PC-3 (cell line): ENCODE results near the gene DRD5. TPM values are rescaled to one million over a fixed set of nuclear protein-coding genes. Genes with fewer than 3 reads are reported as not detected.

Experiments used
- ATAC-seq: fragments of 200-7000 bp; cut with Tn5 transposase; 2 replicates; pipeline ENCODE4 v1.9.1; 2020; ENCODE audit warnings: mild to moderate bottlenecking, moderate library complexity
- BruUV-seq: library from RNA; stranded (reverse); fragments of 400-500 nt; replicated peaks from 2 replicates; lab custom pipeline; 2021; lab: Mats Ljungman, UMichigan
- CTCF ChIA-PET: fragments of 300-600 bp; sonication (Branson Sonifier 250); formaldehyde crosslinking; loops from one replicate; lab custom pipeline; 2022; ENCODE audit warnings: antibody characterized with exemption; lab: Charles Lee
- POLR2A ChIA-PET: fragments of 300-600 bp; sonication (Branson Sonifier 250); formaldehyde crosslinking; loops from one replicate; lab custom pipeline; 2022; ENCODE audit warnings: antibody characterized with exemption; ENCODE audit not compliant: unreplicated experiment; lab: Charles Lee
- DNase-seq: peaks from one replicate; pipeline ENCODE4 v3.0.0-alpha.2; 2015
- H2AFZ ChIP-seq: fragments of 300-600 bp; sonication (generic); 2 replicates; pipeline ENCODE4 v1.6.0; 2016; ENCODE audit warnings: antibody characterized with exemption, low read length
- H3F3A ChIP-seq: fragments of 300-600 bp; sonication (generic); one replicate; pipeline ENCODE4 v1.6.0; 2017; ENCODE audit warnings: antibody characterized with exemption, low read length, control low read depth, mild to moderate bottlenecking; ENCODE audit not compliant: unreplicated experiment
- H3K27ac ChIP-seq: fragments of 300-600 bp; sonication (generic); 2 replicates; pipeline ENCODE4 v1.5.1; 2016; ENCODE audit warnings: mild to moderate bottlenecking, low read length
- H3K27me3 ChIP-seq: fragments of 300-600 bp; sonication (generic); 2 replicates; pipeline ENCODE4 v1.6.1; 2016; ENCODE audit warnings: low read length, mixed read lengths
- H3K36me3 ChIP-seq: fragments of 300-600 bp; sonication (generic); 2 replicates; pipeline ENCODE4 v1.6.1; 2016; ENCODE audit warnings: low read depth, mixed run types, low read length, mixed read lengths
- H3K4me1 ChIP-seq: fragments of 300-600 bp; sonication (generic); 2 replicates; pipeline ENCODE4 v1.5.1; 2016; ENCODE audit warnings: low read length; ENCODE audit not compliant: insufficient read depth
- H3K4me2 ChIP-seq: fragments of 300-600 bp; sonication (generic); 2 replicates; pipeline ENCODE4 v1.6.0; 2016; ENCODE audit warnings: low read length
- H3K4me3 ChIP-seq: fragments of 300-600 bp; sonication (generic); 2 replicates; pipeline ENCODE4 v1.5.1; 2016; ENCODE audit warnings: mild to moderate bottlenecking, low read length, mixed read lengths
- H3K79me2 ChIP-seq: fragments of 300-600 bp; sonication (generic); 2 replicates; pipeline ENCODE4 v1.6.1; 2017; ENCODE audit warnings: low read length, mixed read lengths
- H3K9ac ChIP-seq: fragments of 300-600 bp; sonication (generic); 2 replicates; pipeline ENCODE4 v1.6.0; 2016; ENCODE audit warnings: mild to moderate bottlenecking, low read length
- H3K9me2 ChIP-seq: fragments of 300-600 bp; sonication (generic); replicated peaks from 2 replicates; pipeline ENCODE4 v1.6.1; 2016; ENCODE audit warnings: mixed run types, low read length, mixed read lengths
- H3K9me3 ChIP-seq: fragments of 300-600 bp; sonication (generic); 2 replicates; pipeline ENCODE4 v1.6.1; 2016; ENCODE audit warnings: low read length, mixed read lengths
- H4K20me1 ChIP-seq: fragments of 300-600 bp; sonication (generic); 2 replicates; pipeline ENCODE4 v1.6.1; 2016; ENCODE audit warnings: low read length, mixed read lengths
- EZH2 ChIP-seq: fragments of 300-600 bp; sonication (generic); IDR thresholded peaks from one replicate; pipeline ENCODE4 v1.6.1; 2017; ENCODE audit warnings: antibody characterized with exemption, mild to moderate bottlenecking, low read length; ENCODE audit not compliant: unreplicated experiment
- EZH2phosphoT487 ChIP-seq: fragments of 300-600 bp; sonication (generic); IDR thresholded peaks from 2 replicates; pipeline ENCODE4 v1.6.1; 2018; ENCODE audit warnings: mild to moderate bottlenecking, antibody characterized with exemption, low read length, borderline replicate concordance
- intact Hi-C: fragments of 100-400 bp; cut with micrococcal nuclease; formaldehyde crosslinking; loops from 2 replicates; pipeline ENCODE4 v1.9.0; 2023
- total RNA-seq: library from RNA; depleted of rRNA; stranded (reverse); fragments of >200 nt; gene quantifications from 2 replicates; pipeline ENCODE4 v1.2.3, GENCODE V29; 2014
- TF ChIP-seq, protein P1 (sequence below): fragments of 300-600 bp; sonication (generic); conservative IDR thresholded peaks from 2 replicates; pipeline ENCODE4 v1.5.1; 2017; ENCODE audit warnings: antibody characterized with exemption, low read depth, mild to moderate bottlenecking, low read length

DRD5 gene
- total RNA-seq, 1 experiment from 2014 or later, result not detected

- no peaks in the 10 kb centered on the region for H3F3A ChIP-seq
- no peaks in the 10 kb centered on the region for H3K9me2 ChIP-seq
- intact Hi-C loops, result loop anchor here (10.0 kb wide), 2 partner anchors 641 to 771 kb away; no protein-coding TSS in a partner anchor
- no peaks in the 10 kb centered on the region for H3K9me3 ChIP-seq
- no peak overlapping the region for H3K4me3 ChIP-seq
- ATAC-seq (no peak), DNase-seq (no peak)
- no peak overlapping the region for H3K4me2 ChIP-seq
- TF ChIP-seq EZH2phosphoT487, result no peak
- H3K27me3 ChIP-seq, result no peaks in the 10 kb centered on the region
- no peak overlapping the region for H3K9ac ChIP-seq
- BruUV-seq, result no TSS peak
- H3K36me3 ChIP-seq, result no peaks in the 10 kb centered on the region
- POLR2A ChIA-PET, result no interaction called here
- H3K27ac ChIP-seq, result no peak overlapping the region
- no peaks in the 10 kb centered on the region for H3K4me1 ChIP-seq
- CTCF ChIA-PET, result no interaction called here
- no peaks in the 10 kb centered on the region for H3K79me2 ChIP-seq
- H4K20me1 ChIP-seq, result no peaks in the 10 kb centered on the region
- no peak overlapping the region for H2AFZ ChIP-seq
These were observed 17.2 kb upstream of the DRD5 start for GRCh38 chr4:9764155-9764696.

- CTCF ChIA-PET, result no interaction called here
- Histone ChIP-seq H3K9ac (no peak overlapping the region), H3K79me2 (no peaks in the 10 kb centered on the region), H3K27me3 (no peaks in the 10 kb centered on the region), H3K9me3 (no peaks in the 10 kb centered on the region), H3K4me1 (no peaks in the 10 kb centered on the region), H3K9me2 (no peaks in the 10 kb centered on the region), H4K20me1 (no peaks in the 10 kb centered on the region), H3K4me3 (no peak overlapping the region), H3K4me2 (no peak overlapping the region), H3K36me3 (no peaks in the 10 kb centered on the region), H3K27ac (no peak overlapping the region), H2AFZ (no peak overlapping the region), H3F3A (no peaks in the 10 kb centered on the region)
- POLR2A ChIA-PET, result no interaction called here
- no TSS peak for BruUV-seq
- no peak for TF ChIP-seq EZH2
- TF ChIP-seq, protein P1, sequence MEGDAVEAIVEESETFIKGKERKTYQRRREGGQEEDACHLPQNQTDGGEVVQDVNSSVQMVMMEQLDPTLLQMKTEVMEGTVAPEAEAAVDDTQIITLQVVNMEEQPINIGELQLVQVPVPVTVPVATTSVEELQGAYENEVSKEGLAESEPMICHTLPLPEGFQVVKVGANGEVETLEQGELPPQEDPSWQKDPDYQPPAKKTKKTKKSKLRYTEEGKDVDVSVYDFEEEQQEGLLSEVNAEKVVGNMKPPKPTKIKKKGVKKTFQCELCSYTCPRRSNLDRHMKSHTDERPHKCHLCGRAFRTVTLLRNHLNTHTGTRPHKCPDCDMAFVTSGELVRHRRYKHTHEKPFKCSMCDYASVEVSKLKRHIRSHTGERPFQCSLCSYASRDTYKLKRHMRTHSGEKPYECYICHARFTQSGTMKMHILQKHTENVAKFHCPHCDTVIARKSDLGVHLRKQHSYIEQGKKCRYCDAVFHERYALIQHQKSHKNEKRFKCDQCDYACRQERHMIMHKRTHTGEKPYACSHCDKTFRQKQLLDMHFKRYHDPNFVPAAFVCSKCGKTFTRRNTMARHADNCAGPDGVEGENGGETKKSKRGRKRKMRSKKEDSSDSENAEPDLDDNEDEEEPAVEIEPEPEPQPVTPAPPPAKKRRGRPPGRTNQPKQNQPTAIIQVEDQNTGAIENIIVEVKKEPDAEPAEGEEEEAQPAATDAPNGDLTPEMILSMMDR, result peak; percentile 36
- TF ChIP-seq EZH2phosphoT487, result no peak
- ATAC-seq (no peak), DNase-seq (peak; percentile 26)
- intact Hi-C loops, result loop anchor here (10.0 kb wide), 2 partner anchors 640 to 770 kb away; no protein-coding TSS in a partner anchor
These were observed 16.3 kb upstream of the DRD5 start for GRCh38 chr4:9765091-9765490.

GRCh38 chr4:9769321-9769720, 12.1 kb upstream of the DRD5 start:
- no peaks in the 10 kb centered on the region for H3K27me3 ChIP-seq
- H2AFZ ChIP-seq, result no peak overlapping the region
- H3F3A ChIP-seq, result no peaks in the 10 kb centered on the region
- CTCF ChIA-PET, result no interaction called here
- H3K4me1 ChIP-seq, result no peaks in the 10 kb centered on the region
- no peak overlapping the region for H3K4me3 ChIP-seq
- no peak for ATAC-seq
- BruUV-seq, result no TSS peak
- no peak overlapping the region for H3K9ac ChIP-seq
- no peaks in the 10 kb centered on the region for H3K79me2 ChIP-seq
- no peak overlapping the region for H3K27ac ChIP-seq
- H3K9me2 ChIP-seq, result no peaks in the 10 kb centered on the region
- TF ChIP-seq, protein P1, result no peak
- TF ChIP-seq EZH2 (no peak), EZH2phosphoT487 (no peak)
- no peaks in the 10 kb centered on the region for H3K36me3 ChIP-seq
- no peak for DNase-seq
- POLR2A ChIA-PET, result no interaction called here
- H3K4me2 ChIP-seq, result no peak overlapping the region
- intact Hi-C loops, result loop anchor here (10.0 kb wide), 2 partner anchors 635 to 765 kb away; no protein-coding TSS in a partner anchor
- no peaks in the 10 kb centered on the region for H4K20me1 ChIP-seq
- H3K9me3 ChIP-seq, result no peaks in the 10 kb centered on the region
